Left ventricle myocardium inferior (tissue), 1 donor: ENCODE data around the gene ZNF202. TPM values are rescaled to one million over a fixed set of nuclear protein-coding genes. Genes with fewer than 3 reads are reported as not detected.

Source experiments
- DNase-seq: peaks from one replicate; pipeline ENCODE4 v3.0.0-alpha.2; 2020
- H3K27ac ChIP-seq: fragments of 200-600 bp; replicated peaks from 2 replicates; pipeline ENCODE4 v1.8.0; 2021
- H3K27me3 ChIP-seq: fragments of 200-600 bp; 2 replicates; pipeline ENCODE4 v1.8.0; 2021; ENCODE audit warnings: low read depth
- H3K36me3 ChIP-seq: fragments of 200-600 bp; 2 replicates; pipeline ENCODE4 v1.8.0; 2021
- H3K4me1 ChIP-seq: fragments of 200-600 bp; 2 replicates; pipeline ENCODE4 v1.8.0; 2021
- H3K4me3 ChIP-seq: fragments of 200-600 bp; 2 replicates; pipeline ENCODE4 v1.8.0; 2021; ENCODE audit warnings: mild to moderate bottlenecking, moderate library complexity
- H3K9me3 ChIP-seq: fragments of 200-600 bp; replicated peaks from 2 replicates; pipeline ENCODE4 v1.8.0; 2021
- intact Hi-C: fragments of 100-400 bp; cut with micrococcal nuclease; formaldehyde crosslinking; loops from one replicate; pipeline ENCODE4 v1.11.0; 2022
- total RNA-seq: library from RNA; stranded (reverse); fragmentation: NEBNext Ultra II Directional; extraction: Animal tissue kit (Norgen Biotek cat#: 25700); gene quantifications from one replicate; pipeline ENCODE4 v1.2.1, GENCODE V29; 2021
- TF ChIP-seq, protein P1 (sequence below): fragments of 200-600 bp; IDR thresholded peaks from 2 replicates; pipeline ENCODE4 v1.8.0; 2021; ENCODE audit warnings: antibody characterized with exemption, mild to moderate bottlenecking, borderline replicate concordance
- donor health status: DM: no; HTN: yes; CAD: no; lungs with severe emphysema.

Gene ZNF202
- total RNA-seq, 1 donor from 2014 or later: 6.0 TPM

DNA sequence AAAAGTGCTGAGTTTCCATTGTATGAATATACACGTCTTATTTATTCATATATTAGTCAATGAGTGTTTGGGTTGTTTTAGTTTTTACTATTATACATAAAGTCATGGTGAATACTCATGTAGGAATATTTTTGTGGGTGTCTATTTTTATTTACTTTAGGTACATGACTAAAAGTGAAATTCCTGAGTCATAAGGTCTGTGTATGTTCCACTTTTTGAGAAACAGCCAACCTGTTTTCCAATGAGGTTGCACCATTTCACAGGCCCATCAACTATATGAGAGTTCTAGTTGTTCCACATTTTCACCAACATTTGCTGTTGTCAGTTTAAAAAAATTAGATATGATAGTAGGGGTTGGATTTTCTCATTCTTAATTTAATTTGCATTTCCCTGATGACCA, 19.4 kb upstream of the ZNF202 start:
- TF ChIP-seq, protein P1, sequence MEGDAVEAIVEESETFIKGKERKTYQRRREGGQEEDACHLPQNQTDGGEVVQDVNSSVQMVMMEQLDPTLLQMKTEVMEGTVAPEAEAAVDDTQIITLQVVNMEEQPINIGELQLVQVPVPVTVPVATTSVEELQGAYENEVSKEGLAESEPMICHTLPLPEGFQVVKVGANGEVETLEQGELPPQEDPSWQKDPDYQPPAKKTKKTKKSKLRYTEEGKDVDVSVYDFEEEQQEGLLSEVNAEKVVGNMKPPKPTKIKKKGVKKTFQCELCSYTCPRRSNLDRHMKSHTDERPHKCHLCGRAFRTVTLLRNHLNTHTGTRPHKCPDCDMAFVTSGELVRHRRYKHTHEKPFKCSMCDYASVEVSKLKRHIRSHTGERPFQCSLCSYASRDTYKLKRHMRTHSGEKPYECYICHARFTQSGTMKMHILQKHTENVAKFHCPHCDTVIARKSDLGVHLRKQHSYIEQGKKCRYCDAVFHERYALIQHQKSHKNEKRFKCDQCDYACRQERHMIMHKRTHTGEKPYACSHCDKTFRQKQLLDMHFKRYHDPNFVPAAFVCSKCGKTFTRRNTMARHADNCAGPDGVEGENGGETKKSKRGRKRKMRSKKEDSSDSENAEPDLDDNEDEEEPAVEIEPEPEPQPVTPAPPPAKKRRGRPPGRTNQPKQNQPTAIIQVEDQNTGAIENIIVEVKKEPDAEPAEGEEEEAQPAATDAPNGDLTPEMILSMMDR: no peak
- intact Hi-C loops: no loop called here

GRCh38 chr11:123757976-123758375, 16.5 kb upstream of the ZNF202 start:
- TF ChIP-seq, protein P1: no peak
- no peaks in the 10 kb centered on the region for H3K4me1 ChIP-seq
- H3K36me3 ChIP-seq: no peaks in the 10 kb centered on the region
- no peaks in the 10 kb centered on the region for H3K27me3 ChIP-seq
- no peak for DNase-seq
- intact Hi-C loops: no loop called here
- peaks cover 18% of the 10 kb centered on the region for H3K9me3 ChIP-seq
- H3K27ac ChIP-seq: no peak overlapping the region
- H3K4me3 ChIP-seq: no peak overlapping the region

More for the DNA sequence above, 19.4 kb upstream of the ZNF202 start:
- no peaks in the 10 kb centered on the region for H3K36me3 ChIP-seq
- peaks cover 33% of the 10 kb centered on the region for H3K9me3 ChIP-seq
- DNase-seq: no peak
- no peak overlapping the region for H3K4me3 ChIP-seq
- no peaks in the 10 kb centered on the region for H3K27me3 ChIP-seq
- H3K27ac ChIP-seq: no peak overlapping the region
- no peaks in the 10 kb centered on the region for H3K4me1 ChIP-seq

DNA sequence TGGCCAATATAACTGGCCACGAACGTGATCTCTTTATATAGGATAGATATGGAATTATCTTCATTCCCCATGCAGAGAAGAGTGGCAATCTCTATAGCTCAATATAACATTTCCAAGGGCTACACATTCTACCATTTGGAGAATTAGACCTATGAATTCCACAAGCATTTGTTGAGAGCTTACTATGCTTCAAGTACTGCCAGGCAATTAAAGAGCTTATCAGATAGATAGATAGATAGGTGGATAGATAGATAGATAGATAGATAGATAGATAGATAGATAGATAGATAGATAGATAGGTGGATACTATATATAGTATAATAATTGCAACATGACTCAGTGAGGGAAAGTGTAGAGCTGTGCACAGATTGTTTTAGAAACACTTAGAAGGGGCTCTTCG, 14.4 kb upstream of the ZNF202 start:
- no peak for DNase-seq
- Histone ChIP-seq H3K27ac (no peak overlapping the region), H3K27me3 (no peaks in the 10 kb centered on the region), H3K9me3 (no peaks in the 10 kb centered on the region), H3K36me3 (no peaks in the 10 kb centered on the region), H3K4me3 (no peak overlapping the region), H3K4me1 (no peaks in the 10 kb centered on the region)
- TF ChIP-seq, protein P1: no peak
- intact Hi-C loops: no loop called here

GRCh38 chr11:123755344-123755743, 13.9 kb upstream of the ZNF202 start:
- intact Hi-C loops: no loop called here
- Histone ChIP-seq H3K4me1 (no peaks in the 10 kb centered on the region), H3K9me3 (no peaks in the 10 kb centered on the region), H3K27me3 (no peaks in the 10 kb centered on the region), H3K36me3 (no peaks in the 10 kb centered on the region), H3K4me3 (no peak overlapping the region), H3K27ac (no peak overlapping the region)
- DNase-seq: no peak
- TF ChIP-seq, protein P1: no peak

DNA sequence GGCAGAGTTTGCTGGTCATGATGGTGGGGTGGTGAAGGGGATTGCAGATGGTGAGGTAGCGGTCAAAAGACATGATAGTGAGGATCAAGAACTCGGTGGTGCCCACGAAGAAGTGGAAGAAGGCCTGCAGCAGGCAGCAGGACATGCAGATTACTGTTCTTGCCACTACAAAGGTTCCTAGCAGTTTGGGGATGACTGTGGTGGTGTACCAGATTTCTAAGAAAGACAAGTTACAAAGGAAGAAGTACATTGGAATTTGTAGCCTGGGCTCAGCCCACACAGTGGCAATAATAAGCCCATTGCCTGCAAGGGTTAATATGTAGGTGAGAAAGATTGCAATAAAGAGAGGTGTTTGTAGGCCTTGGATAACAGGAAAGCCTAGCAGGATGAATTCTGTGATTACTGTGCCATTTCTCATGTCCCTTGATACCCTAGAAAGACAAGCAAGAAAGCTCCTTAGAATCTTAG, 12.7 kb upstream of the ZNF202 start, which contains the start of gene OR6X1:
OR6X1 (minus strand) TSS at position 418 of the 468 bp plus-strand sequence; CDS start at position 418, 0 bp downstream.
- Histone ChIP-seq H3K27me3 (no peaks in the 10 kb centered on the region), H3K36me3 (no peaks in the 10 kb centered on the region), H3K9me3 (peaks cover 1% of the 10 kb centered on the region), H3K27ac (no peak within 1 kb of the TSS), H3K4me3 (no peak within 1 kb of the TSS), H3K4me1 (no peaks in the 10 kb centered on the region)
- DNase-seq: no peak
- intact Hi-C loops: no loop called here
- TF ChIP-seq, protein P1: no peak
